NCI-H1694 (cell line): ENCODE results near the gene EIF2AK2.
A peak's percentile ranks its signal among the peaks of the same experiment; 100 is the strongest.
"Not testable (repeated sequence)": the region's sequence is repeated elsewhere in the genome, so short reads cannot be mapped to it uniquely, and the experiment has no call there.

Experiments
- DNase-seq: peaks from one replicate; lab custom pipeline; 2025; lab: John Stamatoyannopoulos, UW

EIF2AK2 gene

DNA sequence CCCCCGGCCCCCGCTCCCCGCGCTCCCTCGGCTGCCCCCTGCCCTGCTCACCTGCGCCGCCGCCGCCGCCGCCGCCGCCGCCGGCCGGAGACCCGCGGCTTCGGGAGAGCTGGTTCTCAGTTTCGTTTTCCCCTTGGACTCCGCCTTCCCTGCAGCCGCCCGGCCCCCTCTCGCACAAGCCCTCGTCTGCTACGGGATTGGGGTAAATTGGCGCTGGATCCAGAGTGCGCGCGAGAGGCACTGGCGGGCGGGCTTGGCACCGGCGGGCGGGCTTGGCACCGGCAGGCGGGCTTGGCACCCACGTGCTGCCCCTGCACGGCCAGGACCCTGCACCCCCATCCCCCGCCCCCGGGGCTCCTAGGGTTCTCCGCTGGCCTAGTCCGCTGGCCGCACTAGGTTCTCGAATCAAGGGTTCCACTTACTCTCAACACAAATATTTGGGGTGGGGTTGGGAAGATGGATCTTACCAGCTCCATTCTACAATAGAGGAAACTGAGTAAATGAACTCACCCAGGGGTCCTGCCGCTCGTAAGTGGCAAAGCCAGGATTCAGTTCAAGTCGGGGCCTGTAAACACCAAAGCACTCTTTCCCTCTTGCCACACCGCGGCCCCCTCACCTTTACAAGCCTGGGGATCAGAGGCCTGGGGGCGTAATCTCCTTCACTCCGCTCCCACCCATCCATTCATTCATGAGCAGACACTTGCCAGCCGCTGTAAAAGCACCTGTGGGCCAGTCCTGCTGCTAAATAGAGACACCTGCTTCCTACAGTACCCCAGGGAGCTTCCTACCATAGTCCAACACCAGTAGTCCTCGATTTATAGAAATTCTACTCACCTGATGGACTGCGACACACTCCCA, at the start of gene EIF2AK2:
TSS of gene EIF2AK2 (minus strand) at position 124 of the 858 bp plus-strand sequence. CDS start 9,174 bp downstream, outside the sequence.
- DNase-seq = peak; percentile 61

DNA sequence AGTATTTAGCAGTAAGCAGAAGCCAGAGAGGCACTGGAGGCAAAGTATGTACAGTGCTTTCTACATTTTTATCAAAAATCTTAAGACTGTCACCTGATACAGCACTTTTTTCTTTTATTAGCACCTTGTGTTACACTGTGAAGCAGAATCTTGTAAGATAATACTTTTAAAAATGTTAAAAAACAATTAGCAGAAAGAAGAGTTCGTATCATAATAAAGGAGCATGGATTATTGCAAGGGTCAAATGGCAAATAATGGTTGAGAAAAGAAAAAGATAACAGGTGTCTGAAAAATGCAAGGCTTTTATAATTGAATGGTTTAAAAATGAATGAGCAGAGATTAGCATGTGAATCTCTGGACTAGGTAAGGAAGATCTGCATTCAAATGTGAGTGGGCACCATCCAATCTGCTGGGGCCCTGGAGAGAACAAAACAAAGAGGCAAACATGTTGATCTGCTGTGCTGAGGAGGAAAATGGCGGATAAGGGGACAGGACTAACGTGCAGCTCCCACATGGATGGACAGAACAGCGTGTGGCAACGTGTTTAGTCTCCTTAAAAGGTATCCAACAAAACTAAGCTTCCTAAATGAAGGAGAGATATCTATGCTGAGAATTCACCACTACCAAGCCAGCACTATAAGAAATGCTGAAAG, 49.0 kb upstream of the EIF2AK2 start:
- no peak for DNase-seq

DNA sequence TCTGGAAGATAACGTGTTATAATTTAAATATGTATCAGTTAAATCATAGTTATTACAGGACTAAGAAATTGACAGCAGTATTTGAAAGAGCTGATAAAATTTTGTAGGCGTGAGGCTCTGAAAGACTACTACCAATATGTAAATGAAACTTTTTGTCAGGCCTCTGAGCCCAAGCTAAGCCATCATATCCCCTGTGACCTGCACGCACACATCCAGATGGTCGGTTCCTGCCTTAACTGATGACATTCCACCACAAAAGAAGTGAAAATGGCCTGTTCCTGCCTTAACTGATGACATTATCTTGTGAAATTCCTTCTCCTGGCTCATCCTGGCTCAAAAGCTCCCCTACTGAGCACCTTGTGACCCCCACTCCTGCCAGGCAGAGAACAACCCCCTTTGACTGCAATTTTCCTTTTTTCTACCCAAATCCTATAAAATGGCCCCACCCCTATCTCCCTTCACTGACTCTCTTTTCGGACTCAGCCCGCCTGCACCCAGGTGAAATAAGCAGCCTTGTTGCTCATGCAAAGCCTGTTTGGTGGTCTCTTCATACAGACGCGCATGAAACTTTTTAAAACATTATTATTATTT, 48.4 kb upstream of the EIF2AK2 start:
- not testable (repeated sequence) for DNase-seq

DNA sequence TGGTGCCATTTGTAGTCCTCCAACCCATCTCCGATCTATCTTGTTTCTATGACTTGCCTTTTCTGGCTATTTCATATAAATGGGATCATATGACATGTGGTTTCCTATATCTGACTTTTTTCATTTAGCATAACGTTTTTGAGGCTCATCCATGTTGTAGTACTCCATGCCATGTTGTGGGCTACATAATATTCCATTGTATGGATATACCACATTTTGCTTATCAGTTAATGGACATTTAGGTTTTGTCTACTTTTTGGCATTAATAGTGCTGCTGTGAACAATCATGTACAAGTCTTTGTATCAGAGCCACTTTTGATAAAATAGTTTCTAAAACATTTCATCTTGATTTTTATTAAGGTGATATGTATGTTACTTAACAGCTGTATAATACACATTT, 46.9 kb upstream of the EIF2AK2 start:
- DNase-seq = no peak

DNA sequence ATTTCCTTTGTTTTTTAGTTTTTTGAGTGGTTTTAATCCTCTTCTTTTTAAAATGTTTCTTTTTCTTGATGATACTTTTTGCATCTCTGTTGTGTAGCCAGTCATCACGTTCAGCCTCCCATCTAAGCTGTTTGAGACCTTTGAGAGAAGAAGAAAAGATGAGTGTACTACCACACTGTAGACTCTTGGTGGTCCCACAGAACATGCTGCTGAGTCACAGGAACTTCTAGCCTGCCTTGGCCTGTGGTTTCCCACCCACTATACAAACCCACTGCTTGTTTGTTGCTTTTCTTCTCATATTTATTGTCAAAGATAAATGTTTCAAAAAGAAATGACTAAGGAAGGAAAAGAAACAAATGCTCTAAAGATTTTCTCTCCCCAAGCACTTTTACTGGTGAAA, 45.0 kb upstream of the EIF2AK2 start:
- no peak for DNase-seq

DNA sequence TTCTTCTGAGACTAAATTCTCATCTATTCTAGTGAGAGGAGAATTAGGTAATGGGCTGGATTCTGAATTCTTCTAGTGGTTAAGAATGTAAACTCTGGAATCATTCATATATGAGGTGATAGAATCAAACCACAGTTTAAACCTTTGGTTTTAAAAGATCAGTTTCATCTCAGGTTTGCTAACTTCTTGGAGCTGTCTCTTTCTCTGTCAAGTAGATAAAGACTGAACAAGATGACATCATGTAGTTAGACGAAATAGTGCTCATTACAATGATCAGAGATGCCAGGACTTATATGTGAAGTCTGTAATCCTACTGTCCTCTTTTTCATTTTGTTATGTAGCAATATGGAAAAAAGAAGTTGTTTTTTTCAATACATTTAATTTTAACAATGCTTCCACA, 44.4 kb upstream of the EIF2AK2 start:
- DNase-seq = no peak

DNA sequence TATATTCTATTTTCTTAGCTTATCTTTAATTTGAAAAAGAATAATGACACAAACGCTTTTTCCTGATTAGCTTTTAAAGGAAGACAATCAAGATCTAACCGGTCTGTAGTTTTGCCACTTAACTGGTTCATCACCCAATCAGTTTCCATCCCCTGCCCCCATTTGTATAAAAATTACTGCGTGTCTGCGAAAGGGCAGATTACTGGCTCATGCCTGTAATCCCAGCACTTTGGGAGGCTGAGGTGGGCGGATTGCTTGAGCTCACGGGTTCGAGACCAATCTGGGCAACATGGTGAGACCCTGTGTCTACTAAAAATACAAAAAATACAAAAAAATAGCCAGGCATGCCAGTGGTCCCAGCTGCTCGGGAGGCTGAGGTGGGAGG, 41.9 kb upstream of the EIF2AK2 start:
- no peak for DNase-seq

DNA sequence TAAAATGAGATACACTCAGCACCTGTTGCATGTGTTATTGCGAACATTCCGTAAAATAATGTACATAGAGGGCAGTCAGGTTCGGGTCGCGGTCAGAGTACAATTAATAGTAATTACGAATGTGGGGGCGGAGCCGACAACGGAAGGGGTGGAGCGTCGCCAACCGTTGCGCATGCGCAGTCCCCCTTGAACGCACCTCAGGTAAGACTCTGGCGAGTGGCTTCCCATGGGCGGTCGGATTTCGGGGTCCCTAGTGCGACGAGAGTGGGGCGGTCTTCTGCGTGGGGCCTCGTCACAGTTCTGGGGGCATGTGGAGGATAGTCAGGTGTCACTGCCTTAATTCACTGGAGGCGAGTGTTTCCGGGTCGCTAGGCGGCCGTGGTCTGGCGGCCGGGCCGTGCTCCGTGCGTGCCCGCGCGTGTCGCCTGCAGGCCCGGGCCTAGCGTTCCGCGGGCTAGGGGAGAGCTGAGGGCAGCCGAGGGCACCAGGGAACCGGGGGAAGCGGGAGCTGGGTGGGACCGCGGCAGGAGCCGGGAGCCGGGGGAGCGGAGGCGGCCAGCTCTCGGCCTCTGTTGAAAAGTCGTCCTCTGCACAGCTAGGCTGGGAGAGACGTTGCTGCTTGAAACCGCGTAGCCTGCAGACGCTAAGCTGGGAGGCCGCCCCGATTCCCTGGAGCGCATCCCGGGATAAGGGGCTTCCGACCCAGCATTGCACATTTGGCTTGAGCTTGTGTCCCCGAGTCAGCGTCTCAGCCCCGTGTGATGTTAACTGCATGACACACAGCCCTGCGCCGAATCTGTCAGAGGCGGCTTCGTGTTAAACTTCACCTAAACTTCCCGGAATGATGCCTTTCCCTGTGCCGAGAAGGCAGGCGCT, 39.8 kb upstream of the EIF2AK2 start, which contains the start of gene CEBPZOS:
TSS of gene CEBPZOS (plus strand) at position 177 of the 876 bp plus-strand sequence. CDS start 3,209 bp downstream, outside the sequence.
- DNase-seq = peak; percentile 51

DNA sequence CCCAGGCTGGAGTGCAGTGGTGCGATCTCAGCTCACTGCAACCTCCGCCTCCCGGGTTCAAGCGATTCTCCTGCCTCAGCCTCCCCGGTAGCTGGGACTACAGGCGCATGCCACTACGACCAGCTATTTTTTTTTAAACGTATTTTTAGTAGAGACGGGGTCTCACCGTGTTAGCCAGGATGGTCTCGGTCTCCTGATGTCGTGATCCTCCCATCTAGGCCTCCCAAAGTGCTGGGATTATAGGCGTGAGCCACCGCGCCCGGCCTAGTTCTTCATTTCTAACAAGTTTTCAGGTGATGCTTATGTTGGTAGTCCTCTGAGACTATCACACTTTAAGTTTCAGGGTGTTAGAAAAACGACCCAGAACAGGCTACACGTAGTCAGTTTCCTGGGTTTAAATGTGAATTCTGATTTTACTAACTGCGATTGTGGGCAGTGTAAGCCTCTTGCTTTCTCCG, 39.1 kb upstream of the EIF2AK2 start:
- DNase-seq = not testable (repeated sequence)

DNA sequence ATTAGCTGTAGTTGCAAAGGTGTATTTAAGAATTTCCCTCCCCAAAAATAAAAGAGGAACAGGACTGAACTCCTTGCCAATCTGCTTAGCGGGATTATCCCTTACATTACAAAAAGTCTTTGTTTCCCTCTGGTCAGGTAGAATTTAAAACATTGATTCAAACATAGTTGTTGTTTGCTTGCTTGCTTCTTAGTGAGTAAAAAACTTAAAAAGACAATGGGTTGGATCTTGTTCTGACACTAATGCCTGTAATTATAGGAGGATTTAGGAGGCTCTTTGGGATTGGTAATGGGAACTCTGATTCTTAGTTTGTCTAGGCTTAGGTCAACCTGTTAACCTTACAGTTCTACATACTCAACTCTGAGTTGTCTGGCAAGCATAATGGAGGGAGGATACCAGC, 35.8 kb upstream of the EIF2AK2 start:
- DNase-seq = no peak

DNA sequence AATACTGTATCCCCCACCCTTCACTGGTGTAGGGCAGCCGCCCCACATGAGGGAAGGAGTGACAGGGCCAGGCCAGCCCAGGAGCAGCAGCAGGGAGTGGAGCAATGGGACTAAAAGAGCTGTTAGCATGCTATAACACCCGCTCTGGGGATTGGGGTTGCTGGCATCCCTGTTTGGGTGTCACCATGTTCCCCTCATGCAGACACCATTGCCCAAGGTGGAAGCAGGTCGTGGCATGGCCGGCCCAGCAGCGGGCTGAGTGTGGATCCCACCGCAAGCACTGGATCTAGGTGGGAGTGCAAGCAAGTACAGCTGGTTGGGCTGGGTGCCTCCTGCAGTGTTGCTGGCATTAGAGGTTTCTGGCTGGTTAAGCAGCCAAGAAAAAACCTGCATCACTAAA, 35.0 kb upstream of the EIF2AK2 start:
- no peak for DNase-seq

DNA sequence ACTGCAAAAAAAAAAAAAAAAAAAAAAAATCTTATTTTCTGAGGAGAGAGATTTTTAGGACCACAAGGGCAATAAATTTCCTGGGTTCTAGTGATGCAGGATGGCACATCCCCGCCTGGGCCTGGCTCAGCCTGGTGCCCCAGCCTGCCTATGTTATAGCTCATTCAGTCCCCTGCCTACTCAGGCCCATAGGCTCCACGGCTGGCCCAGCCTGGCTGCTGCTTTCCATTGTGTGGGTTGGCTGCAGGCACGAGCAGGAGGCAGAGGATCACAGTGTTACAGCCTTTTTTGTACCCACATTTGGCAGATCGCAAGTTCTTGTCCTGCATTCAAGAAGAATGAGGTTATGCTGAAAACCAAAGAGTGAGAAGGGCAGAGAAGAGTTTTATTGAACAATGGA, 34.5 kb upstream of the EIF2AK2 start:
- DNase-seq = no peak

DNA sequence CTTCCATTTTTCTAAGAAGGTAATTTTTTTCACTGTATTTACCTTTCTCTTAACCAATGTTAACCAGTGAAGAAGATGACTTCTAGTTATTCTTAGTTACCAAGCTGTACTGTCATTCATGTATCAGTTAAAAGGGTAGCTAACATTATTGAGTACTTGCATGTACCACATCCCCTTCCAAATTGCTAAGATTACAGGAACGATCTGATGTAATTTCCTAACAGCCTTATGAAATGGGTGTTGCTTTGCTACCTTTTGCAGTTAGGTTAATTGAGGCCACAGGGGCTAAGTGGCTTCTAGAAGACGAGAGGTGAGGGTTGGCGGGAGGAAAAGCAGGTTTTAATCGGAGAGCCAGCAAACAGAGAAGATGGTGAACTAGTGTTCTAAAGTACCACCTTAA, 33.5 kb upstream of the EIF2AK2 start:
- no peak for DNase-seq

DNA sequence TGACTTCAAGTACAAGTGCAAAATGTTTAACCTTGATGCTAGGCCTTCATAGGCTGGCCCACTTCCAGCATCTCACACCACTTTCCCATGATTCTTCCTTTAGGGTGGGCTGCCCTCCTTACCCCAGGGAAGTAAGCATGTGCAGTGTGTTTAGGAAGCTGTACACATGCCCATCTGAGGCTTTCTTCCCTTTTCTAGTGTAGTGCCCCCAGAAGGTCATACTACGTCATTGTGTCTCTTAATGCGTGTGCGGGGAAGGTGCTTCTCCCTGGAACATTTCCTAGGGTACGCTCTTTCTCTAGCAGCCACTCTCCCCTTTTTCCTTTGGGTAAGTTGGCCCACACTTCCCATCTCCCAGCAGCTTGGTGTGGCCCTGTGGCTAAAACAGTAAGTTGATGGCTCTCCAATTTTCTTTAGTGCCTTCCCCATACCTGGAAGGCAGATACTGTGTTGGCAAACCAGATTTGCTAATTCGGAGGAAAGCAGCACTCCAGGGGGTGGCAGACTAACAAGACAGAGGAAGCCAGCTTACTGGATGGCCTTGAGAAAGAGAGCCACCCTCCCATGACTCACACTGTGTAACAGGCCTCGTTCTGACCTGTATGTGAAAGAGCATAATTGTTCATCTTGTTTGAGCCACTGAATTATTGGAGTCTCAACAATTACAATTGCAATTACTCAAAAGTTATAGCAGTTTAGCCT, 32.8 kb upstream of the EIF2AK2 start:
- DNase-seq = no peak

DNA sequence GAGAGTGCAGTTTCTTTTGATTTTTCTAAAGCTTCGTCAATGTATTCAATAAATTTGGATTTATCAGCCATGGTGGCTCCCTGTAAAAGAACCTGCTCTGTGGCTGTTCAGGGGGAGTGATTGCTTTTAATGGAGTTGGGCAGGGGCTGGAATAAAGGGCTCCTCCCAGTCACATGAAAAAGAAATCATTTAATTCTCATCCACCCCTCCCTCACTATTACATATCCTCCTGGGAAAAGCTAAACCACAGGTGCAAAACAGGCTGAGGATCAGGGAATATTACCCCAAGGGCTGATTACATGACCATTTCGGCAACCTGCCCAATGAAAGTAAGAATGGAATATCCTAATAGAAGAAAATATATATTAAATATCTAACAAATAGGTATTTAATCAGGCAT, 31.8 kb upstream of the EIF2AK2 start, which contains the start of gene SULT6B1:
TSS of gene SULT6B1 (minus strand) at position 101 of the 400 bp plus-strand sequence. CDS start at position 71, 30 bp downstream.
- DNase-seq = no peak

DNA sequence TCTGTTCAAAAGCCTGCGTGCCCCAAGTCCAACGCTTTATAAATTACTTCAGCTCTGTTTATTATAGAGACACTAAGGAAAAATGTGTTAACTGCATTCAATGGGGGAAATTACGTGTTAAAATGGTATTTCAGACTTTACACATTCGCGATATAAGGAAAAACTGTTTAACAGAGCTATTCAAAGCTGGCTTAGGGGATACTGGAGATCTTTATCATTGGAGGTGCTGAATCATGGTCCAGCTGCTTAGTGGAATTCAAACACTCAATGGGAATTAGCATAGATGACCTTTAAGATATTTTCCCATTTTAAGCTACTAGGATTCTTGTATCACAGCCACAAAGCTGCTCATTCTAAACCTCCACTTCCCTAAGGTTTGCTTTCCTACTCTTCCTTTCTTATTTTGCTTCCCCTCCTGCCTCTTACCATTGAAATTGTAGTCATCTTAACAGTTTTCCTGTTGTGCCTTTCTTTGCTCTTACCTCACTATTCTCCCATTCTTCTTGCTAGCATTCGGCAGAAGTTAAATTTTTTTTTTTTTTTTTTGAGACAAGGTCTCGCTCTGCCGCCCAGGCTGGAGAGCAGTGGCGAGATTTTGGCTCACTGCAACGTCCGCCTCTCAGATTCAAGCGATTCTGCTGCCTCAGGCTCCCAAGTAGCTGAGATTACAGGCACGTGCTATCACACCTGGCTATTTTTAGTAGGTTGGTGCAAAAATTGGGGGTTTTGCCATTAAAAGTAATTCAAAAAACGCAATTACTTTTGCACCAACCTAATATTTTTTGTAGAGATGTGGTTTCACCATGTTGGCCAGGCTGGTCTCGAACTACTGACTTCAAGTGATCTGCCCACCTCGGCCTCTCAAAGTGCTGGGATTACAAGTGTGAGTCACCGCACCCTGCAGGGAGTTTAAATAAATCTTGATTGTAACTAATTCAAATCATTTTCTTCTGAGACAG, 25.2 kb upstream of the EIF2AK2 start:
- DNase-seq = no peak

DNA sequence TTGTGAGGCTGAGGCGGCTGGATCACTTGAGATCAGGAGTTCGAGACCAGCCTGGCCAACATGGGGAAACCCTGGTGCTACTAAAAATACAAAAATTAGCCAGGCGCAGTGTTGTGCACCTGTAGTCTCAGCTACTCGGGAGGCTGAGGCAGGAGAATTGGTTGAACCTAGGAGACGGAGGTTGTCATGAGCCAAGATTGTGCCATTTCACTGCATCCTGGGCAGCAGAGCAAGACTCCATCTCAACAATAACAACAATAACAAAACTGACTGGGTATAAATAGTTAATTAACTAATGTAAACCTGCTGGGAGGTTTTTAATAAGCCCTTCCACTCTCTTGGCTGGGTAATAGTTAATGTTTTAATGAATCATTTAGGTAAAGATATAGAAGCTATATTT, 23.9 kb upstream of the EIF2AK2 start:
- no peak for DNase-seq

DNA sequence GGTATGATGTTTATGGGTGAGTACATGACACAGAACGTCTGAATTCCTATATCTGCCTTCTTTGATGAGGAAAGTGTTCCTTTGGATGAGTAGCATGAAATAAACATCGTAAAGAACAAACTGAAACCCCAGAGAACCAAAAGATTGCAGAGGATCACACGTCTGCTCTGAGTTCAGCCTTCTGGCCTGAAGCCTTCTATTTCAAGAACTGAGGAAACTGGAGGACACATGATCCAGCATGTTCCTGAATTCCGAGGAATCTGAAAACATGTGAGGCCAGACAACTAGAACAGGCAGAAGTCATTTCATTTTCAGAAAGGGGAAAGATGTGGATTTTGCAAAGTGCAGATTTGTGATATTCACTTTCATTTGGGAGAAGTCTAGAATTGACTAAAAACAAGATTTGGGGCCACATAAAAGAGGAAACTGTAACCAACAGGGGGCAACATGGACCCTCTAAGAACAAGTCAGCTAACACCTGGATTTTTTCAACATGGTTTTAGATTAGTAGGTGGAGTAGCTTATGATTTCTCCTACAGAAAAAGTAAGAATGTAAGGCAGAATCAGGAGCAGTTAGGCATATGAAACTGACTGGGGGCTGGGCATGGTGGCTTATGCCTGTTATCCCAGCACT, 23.3 kb upstream of the EIF2AK2 start:
- DNase-seq = no peak

DNA sequence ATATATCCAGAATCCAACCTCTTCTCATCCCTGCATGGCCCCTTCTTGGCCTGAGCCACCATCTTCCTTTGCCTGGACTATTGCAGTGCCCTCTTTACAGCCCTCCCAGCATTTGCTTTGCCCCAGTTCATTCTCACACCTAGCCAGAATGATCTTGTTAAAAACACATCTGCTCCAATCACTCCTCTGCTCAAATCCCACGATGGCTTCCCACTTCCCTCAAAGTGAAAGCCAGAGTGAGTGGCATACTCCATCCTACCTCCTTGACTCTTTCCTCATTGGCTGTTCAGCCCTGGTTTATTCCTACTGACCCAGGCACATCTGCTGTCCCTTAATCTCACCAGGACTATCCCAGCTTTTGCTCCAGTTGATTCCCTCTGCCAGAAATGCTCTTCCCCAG, 17.0 kb upstream of the EIF2AK2 start:
- no peak for DNase-seq

DNA sequence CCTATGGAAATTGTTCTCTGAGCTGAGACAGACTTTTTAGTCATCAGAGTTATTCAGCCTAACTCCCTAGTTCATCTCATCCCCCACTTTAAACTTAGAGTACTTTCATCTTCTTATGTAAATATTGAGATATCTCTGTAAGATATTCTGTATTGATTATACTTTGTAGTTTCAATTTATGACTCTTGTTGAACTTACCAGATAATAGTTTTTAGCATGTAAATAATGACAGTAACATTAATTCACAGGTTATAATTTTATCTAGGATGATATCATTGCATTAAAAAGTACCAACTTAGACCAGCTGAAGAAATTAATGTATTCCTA, 14.8 kb upstream of the EIF2AK2 start:
- no peak for DNase-seq
